HepG2 (cell line): Measurements from ENCODE around the gene CASZ1. TPM values are rescaled to one million over a fixed set of nuclear protein-coding genes. Genes with fewer than 3 reads are reported as not detected.

Experiments
- ARID2 ChIP-seq: sonication (generic); formaldehyde crosslinking; IDR thresholded peaks from 2 replicates; pipeline ENCODE4 v1.8.1; 2022; ENCODE audit warnings: mild to moderate bottlenecking, missing genetic modification reagents, borderline replicate concordance
- CHD4 ChIP-seq: fragments of 200-600 bp; sonication (generic); IDR thresholded peaks from 2 replicates; pipeline ENCODE4 v1.7.0; 2017; ENCODE audit warnings: mild to moderate bottlenecking, low read length, borderline replicate concordance
- CREM ChIP-seq, 2 experiments: sonication (generic) in 1 of 2; formaldehyde crosslinking in 1 of 2; IDR thresholded peaks; 2 replicates each; pipeline versions ENCODE4 v1.4.0 to v1.6.1; 2016 to 2020; ENCODE audit warnings: antibody characterized with exemption in 1 of 2, mild to moderate bottlenecking in 1 of 2, missing genetic modification reagents in 1 of 2
- EP300 ChIP-seq, 3 experiments: sonication (generic) in 1 of 3; formaldehyde crosslinking in 1 of 3; IDR thresholded peaks; 2 replicates each; pipeline versions ENCODE4 v1.5.1 to v1.6.1; 2011 to 2020; ENCODE audit warnings: low read depth in 2 of 3, low read length in 2 of 3, borderline replicate concordance in 1 of 3, improper control_type of control experiment in 1 of 3, mild to moderate bottlenecking in 1 of 3, missing genetic modification reagents in 1 of 3, moderate library complexity in 1 of 3
- KLF9 ChIP-seq: IDR thresholded peaks from 2 replicates; pipeline ENCODE4 v1.6.1; 2016; ENCODE audit warnings: low read depth
- LCORL ChIP-seq, 2 experiments: fragments of 450-650 bp in 1 of 2; sonication (generic) in 1 of 2; formaldehyde crosslinking in 1 of 2; IDR thresholded peaks; 2 replicates each; pipeline versions ENCODE4 v1.5.0 to v1.6.1; 2017 to 2020; ENCODE audit warnings: antibody characterized with exemption in 1 of 2, missing genetic modification reagents in 1 of 2
- MBNL3 ChIP-seq: fragments of 250-450 bp; sonication (Bioruptor Pico); conservative IDR thresholded peaks from 2 replicates; pipeline ENCODE4 v1.8.0; 2022; ENCODE audit warnings: mild to moderate bottlenecking, inconsistent platforms
- NR2F6 ChIP-seq, 2 experiments: IDR thresholded peaks; 2 replicates each; pipeline ENCODE4 v1.6.1; 2016; ENCODE audit warnings: antibody characterized with exemption in 1 of 2, mild to moderate bottlenecking in 1 of 2
- PAX8 ChIP-seq: sonication (generic); formaldehyde crosslinking; IDR thresholded peaks from 2 replicates; pipeline ENCODE4 v1.8.0; 2022; ENCODE audit warnings: mild to moderate bottlenecking, missing genetic modification reagents, borderline replicate concordance
- PREB ChIP-seq: sonication (generic); formaldehyde crosslinking; IDR thresholded peaks from 2 replicates; pipeline ENCODE4 v1.4.0; 2020; ENCODE audit warnings: missing genetic modification reagents
- RFXANK ChIP-seq: IDR thresholded peaks from 2 replicates; pipeline ENCODE4 v1.6.1; 2016
- SAFB2 ChIP-seq: sonication (generic); formaldehyde crosslinking; IDR thresholded peaks from 2 replicates; pipeline ENCODE4 v1.5.1; 2020; ENCODE audit warnings: missing genetic modification reagents, low read depth, mild to moderate bottlenecking, borderline replicate concordance
- SIX4 ChIP-seq: sonication (generic); formaldehyde crosslinking; IDR thresholded peaks from 2 replicates; pipeline ENCODE4 v1.4.0; 2020; ENCODE audit warnings: missing genetic modification reagents
- SP4 ChIP-seq: sonication (generic); formaldehyde crosslinking; IDR thresholded peaks from 2 replicates; pipeline ENCODE4 v1.8.1; 2023; ENCODE audit warnings: mild to moderate bottlenecking, missing genetic modification reagents
- TCF7 ChIP-seq: sonication (generic); IDR thresholded peaks from 2 replicates; pipeline ENCODE4 v1.6.1; 2016; ENCODE audit warnings: antibody characterized with exemption, low read depth
- ZFYVE20 ChIP-seq: sonication (generic); formaldehyde crosslinking; IDR thresholded peaks from 2 replicates; pipeline ENCODE4 v1.8.0; 2023; ENCODE audit warnings: low read depth, mild to moderate bottlenecking, moderate library complexity, missing genetic modification reagents, borderline replicate concordance
- ZNF558 ChIP-seq: sonication (generic); formaldehyde crosslinking; IDR thresholded peaks from 2 replicates; pipeline ENCODE4 v1.9.0; 2022; ENCODE audit warnings: mild to moderate bottlenecking, missing genetic modification reagents, borderline replicate concordance
- ZNF720 ChIP-seq: sonication (generic); formaldehyde crosslinking; IDR thresholded peaks from 2 replicates; pipeline ENCODE4 v1.4.0; 2020; ENCODE audit warnings: missing genetic modification reagents
- ZNF749 ChIP-seq: sonication (generic); formaldehyde crosslinking; IDR thresholded peaks from 2 replicates; pipeline ENCODE4 v1.8.0; 2022; ENCODE audit warnings: mild to moderate bottlenecking, missing genetic modification reagents, moderate library complexity, borderline replicate concordance
- ZNF766 ChIP-seq: sonication (generic); formaldehyde crosslinking; IDR thresholded peaks from 2 replicates; pipeline ENCODE4 v1.5.0; 2020; ENCODE audit warnings: missing genetic modification reagents, borderline replicate concordance
- ZUFSP ChIP-seq: sonication (generic); formaldehyde crosslinking; IDR thresholded peaks from 2 replicates; pipeline ENCODE4 v1.9.0; 2021; ENCODE audit warnings: missing genetic modification reagents, mild to moderate bottlenecking, borderline replicate concordance
- polyA plus RNA-seq, 8 experiments: library from polyadenylated mRNA; depleted of rRNA in 3 of 8; stranded (reverse) in 7 of 8; unstranded in 1 of 8; fragments of >200 nt; fragmentation: Illumina TruSeq in 4 of 8; extraction: Trizol in 4 of 8; gene quantifications; 2 replicates each; pipeline versions ENCODE4 v1.2.1 to v1.2.3, GENCODE V29; 2011 to 2016; ENCODE audit warnings: low read depth in 4 of 8, missing spikeins in 1 of 8, mixed read lengths in 1 of 8; ENCODE audit not compliant: insufficient read depth in 1 of 8
- total RNA-seq, 5 experiments: library from RNA; depleted of rRNA; stranded (reverse); fragments of >200 nt; fragmentation: Illumina TruSeq; extraction: Trizol; gene quantifications; 2 replicates each; pipeline ENCODE4 v1.2.3, GENCODE V29; 2016; ENCODE audit warnings: low read depth in 1 of 5
- TF ChIP-seq, protein P1 (sequence below): sonication (generic); formaldehyde crosslinking; IDR thresholded peaks from 2 replicates; pipeline ENCODE4 v1.5.0; 2020; ENCODE audit warnings: mild to moderate bottlenecking, low read depth, missing genetic modification reagents, borderline replicate concordance
- TF ChIP-seq, protein P2 (sequence below): sonication (generic); formaldehyde crosslinking; IDR thresholded peaks from 2 replicates; pipeline ENCODE4 v1.4.0; 2020; ENCODE audit warnings: missing genetic modification reagents
- TF ChIP-seq, protein P3 (sequence below): sonication (generic); formaldehyde crosslinking; IDR thresholded peaks from 2 replicates; pipeline ENCODE4 v1.5.0; 2020; ENCODE audit warnings: missing genetic modification reagents
- TF ChIP-seq, protein P4 (sequence below): sonication (generic); formaldehyde crosslinking; IDR thresholded peaks from 2 replicates; pipeline ENCODE4 v1.8.1; 2023; ENCODE audit warnings: mild to moderate bottlenecking, missing genetic modification reagents, borderline replicate concordance

Gene CASZ1
- total and polyA plus RNA-seq, 2 of the 13 experiments (the other 11 are each of a cell fraction or from before 2014, with no cell fraction given): 1.9 to 3.7 TPM

GRCh38 chr1:10692401-10693021 is 103.9 kb downstream of the CASZ1 start (continued):
- TF ChIP-seq ZNF558 (CRISPR knock-in tag): 0 out of 2 replicates have a peak, but pooled peaks have one; percentile 5
- TF ChIP-seq ARID2: no peak
- TF ChIP-seq ZFYVE20: no peak
- peak; percentile 36; the same call in 1 of the 2 replicates for TF ChIP-seq SP4 (CRISPR knock-in tag)
- no peak for TF ChIP-seq SAFB2 (CRISPR knock-in tag)
- TF ChIP-seq, protein P1, sequence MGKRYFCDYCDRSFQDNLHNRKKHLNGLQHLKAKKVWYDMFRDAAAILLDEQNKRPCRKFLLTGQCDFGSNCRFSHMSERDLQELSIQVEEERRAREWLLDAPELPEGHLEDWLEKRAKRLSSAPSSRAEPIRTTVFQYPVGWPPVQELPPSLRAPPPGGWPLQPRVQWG (CRISPR knock-in tag): no peak
- TF ChIP-seq EP300 (IDR thresholded peaks at IDR 0.05; ENCODE audit: low read depth in 2 of 2, low read length in 2 of 2): no peak
- no peak for TF ChIP-seq EP300 (CRISPR knock-in tag; IDR thresholded peaks at IDR 0.05; ENCODE audit: borderline replicate concordance)
- no peak for TF ChIP-seq PAX8
- no peak for TF ChIP-seq ZNF749 (CRISPR knock-in tag)
- TF ChIP-seq CHD4: no peak
- TF ChIP-seq SIX4 (CRISPR knock-in tag): no peak
- no peak for TF ChIP-seq TCF7
- TF ChIP-seq LCORL (IDR thresholded peaks at IDR 0.05): no peak
- 0 out of 2 replicates have a peak, but pooled peaks have one; percentile 18 for TF ChIP-seq LCORL (CRISPR knock-in tag; IDR thresholded peaks at IDR 0.05)
- no peak for TF ChIP-seq ZNF766 (CRISPR knock-in tag)
- no peak for TF ChIP-seq KLF9 (CRISPR knock-in tag)
- TF ChIP-seq RFXANK (CRISPR knock-in tag): no peak
- TF ChIP-seq, protein P2, sequence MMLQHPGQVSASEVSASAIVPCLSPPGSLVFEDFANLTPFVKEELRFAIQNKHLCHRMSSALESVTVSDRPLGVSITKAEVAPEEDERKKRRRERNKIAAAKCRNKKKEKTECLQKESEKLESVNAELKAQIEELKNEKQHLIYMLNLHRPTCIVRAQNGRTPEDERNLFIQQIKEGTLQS (CRISPR knock-in tag): no peak
- no peak for TF ChIP-seq ZNF720
- no peak for TF ChIP-seq MBNL3 (CRISPR knock-in tag)
- TF ChIP-seq, protein P3, sequence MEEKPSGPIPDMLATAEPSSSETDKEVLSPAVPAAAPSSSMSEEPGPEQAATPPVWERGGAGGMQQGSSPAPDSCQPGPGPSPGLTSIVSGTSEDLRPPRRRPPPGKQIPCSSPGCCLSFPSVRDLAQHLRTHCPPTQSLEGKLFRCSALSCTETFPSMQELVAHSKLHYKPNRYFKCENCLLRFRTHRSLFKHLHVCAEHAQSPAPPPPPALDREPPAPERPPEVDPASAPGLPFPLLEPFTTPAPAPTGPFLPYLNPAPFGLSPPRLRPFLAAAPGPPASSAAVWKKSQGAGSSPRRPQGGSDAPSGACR (CRISPR knock-in tag): 0 out of 2 replicates have a peak, but pooled peaks have one; percentile 3
- TF ChIP-seq ZUFSP (CRISPR knock-in tag): no peak
- no peak for TF ChIP-seq PREB (CRISPR knock-in tag)
- TF ChIP-seq, protein P4, sequence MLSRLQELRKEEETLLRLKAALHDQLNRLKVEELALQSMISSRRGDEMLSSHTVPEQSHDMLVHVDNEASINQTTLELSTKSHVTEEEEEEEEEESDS (CRISPR knock-in tag): no peak
- TF ChIP-seq CREM (IDR thresholded peaks at IDR 0.05): no peak
- TF ChIP-seq CREM (CRISPR knock-in tag; IDR thresholded peaks at IDR 0.05): no peak
- no peak for TF ChIP-seq NR2F6 (IDR thresholded peaks at IDR 0.05)
- TF ChIP-seq NR2F6 (CRISPR knock-in tag; IDR thresholded peaks at IDR 0.05): peak; percentile 67; the same call in 1 of the 2 replicates
